H1 (cell line): ENCODE data around the gene SRF. TPM values are rescaled to one million over a fixed set of nuclear protein-coding genes. Genes with fewer than 3 reads are reported as not detected.

Experiments
- KDM4A ChIP-seq: IDR thresholded peaks from one replicate; pipeline ENCODE4 v1.7.1; 2012; ENCODE audit warnings: low read depth, mild to moderate bottlenecking, moderate library complexity, low read length, inconsistent platforms; ENCODE audit not compliant: severe bottlenecking
- ZNF274 ChIP-seq: IDR thresholded peaks from 2 replicates; pipeline ENCODE4 v1.7.0; 2012; ENCODE audit warnings: low read length, borderline replicate concordance; ENCODE audit errors: extremely low read depth
- polyA plus RNA-seq, 7 experiments: library from polyadenylated mRNA; depleted of rRNA in 3 of 7; stranded (reverse) in 5 of 7; unstranded in 2 of 7; fragments of >200 nt in 5 of 7; fragments of 200-250 nt in 2 of 7; gene quantifications; 1 replicate in 5 of 7; 2 replicates in 1 of 7; 4 replicates in 1 of 7; pipeline versions ENCODE4 v1.2.1 to v1.2.3, GENCODE V29; 2011 to 2013; ENCODE audit warnings: missing spikeins in 2 of 7, mixed read lengths in 2 of 7
- total RNA-seq: library from RNA; stranded (reverse); fragmentation: NEBNext Ultra II Directional; extraction: Animal tissue kit (Norgen Biotek cat#: 25700); gene quantifications from 2 replicates; pipeline ENCODE4 v1.2.1, GENCODE V29; 2021
- TF ChIP-seq, protein P1 (sequence below): IDR thresholded peaks from 2 replicates; pipeline ENCODE4 v1.6.1; 2012; ENCODE audit warnings: low read length, inconsistent platforms

SRF gene
- total and polyA plus RNA-seq, 2 of the 8 experiments (the other 6 are each of a cell fraction or from before 2014, with no cell fraction given), result 49.0 to 69.5 TPM

DNA sequence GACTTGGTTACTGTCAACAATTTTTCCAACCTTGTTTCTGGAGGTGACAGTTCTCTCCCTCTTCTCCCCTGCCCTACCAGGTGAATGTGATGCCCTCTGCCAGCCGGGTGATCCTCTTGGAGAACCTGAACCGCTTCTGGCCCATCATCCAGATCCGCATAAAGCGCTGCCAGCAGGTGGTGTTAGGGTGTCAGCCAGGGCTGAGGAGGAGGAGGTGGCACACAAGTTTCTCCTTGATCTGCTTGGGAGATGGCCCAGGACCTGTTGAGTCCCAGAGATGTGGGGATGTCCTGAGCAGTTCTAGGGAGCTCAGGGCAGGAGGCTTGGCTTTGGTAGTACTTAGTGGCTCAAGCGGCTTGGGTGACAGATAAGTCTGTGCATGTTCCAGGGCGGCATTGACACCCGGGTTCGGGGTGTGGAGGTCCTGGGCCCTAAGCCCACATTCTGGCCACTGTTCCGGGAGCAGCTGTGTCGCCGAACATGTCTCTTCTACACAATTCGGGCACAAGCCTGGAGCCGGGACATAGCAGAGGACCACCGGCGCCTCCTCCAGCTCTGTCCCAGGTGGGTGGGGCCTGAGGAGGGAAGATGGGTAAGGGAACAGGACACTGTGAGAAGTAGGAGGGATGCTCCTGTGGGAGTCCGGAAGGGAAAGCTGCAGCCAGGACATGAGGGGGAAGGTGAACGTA, 32.1 kb downstream of the SRF start (continued):
- no peak for TF ChIP-seq KDM4A
- TF ChIP-seq, protein P1, sequence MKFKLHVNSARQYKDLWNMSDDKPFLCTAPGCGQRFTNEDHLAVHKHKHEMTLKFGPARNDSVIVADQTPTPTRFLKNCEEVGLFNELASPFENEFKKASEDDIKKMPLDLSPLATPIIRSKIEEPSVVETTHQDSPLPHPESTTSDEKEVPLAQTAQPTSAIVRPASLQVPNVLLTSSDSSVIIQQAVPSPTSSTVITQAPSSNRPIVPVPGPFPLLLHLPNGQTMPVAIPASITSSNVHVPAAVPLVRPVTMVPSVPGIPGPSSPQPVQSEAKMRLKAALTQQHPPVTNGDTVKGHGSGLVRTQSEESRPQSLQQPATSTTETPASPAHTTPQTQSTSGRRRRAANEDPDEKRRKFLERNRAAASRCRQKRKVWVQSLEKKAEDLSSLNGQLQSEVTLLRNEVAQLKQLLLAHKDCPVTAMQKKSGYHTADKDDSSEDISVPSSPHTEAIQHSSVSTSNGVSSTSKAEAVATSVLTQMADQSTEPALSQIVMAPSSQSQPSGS, result no peak
- TF ChIP-seq ZNF274, result no peak
